GM12874 (cell line): Measurements from ENCODE around the gene BMERB1.

ENCODE experiments used
- CTCF ChIP-seq: IDR thresholded peaks from 2 replicates; pipeline ENCODE4 v1.5.1; 2011; ENCODE audit warnings: low read depth, mild to moderate bottlenecking, control low read depth, low read length, moderate library complexity; ENCODE audit not compliant: insufficient read depth

Gene BMERB1

DNA sequence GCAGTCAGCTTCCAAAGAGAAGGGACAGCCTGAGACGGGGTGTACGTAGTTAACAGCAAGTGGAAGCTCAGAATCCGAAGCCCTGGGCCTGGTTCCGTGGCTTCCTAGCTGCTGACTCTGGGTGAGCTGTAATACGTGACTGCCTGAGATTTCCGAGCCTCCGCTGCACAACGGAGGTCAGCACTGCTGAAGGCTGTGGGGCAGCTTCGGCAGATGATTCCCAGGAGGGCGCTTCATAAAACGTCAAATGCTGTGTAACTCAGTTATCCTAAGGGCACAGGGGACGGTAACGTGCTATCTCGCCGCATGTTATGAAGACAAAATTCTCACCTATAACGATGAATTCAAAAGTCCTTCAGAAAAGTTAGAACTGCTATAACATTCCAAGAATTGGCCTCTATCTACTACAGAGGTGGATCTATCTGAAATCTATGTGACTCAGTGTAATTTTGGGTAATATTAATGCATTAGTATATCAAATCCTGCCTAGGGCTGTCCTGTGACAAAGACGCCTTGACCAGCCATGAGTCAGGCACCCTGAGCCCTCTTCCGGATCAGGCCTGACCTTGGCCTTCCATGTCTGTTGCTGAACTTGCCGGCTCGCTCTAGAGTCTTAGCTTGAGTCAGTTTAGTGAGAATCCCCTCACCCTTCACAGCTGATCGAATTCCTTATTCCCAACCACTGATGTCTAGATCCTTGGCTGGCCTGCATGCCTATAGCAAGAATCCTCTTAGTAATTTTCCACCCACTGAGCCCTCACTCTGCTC is 165.1 kb downstream of the BMERB1 start:
- TF ChIP-seq CTCF, result no peak

GRCh38 chr16:15601212-15601879 is 167.0 kb downstream of the BMERB1 start:
- TF ChIP-seq CTCF, result no peak

- TF ChIP-seq CTCF, result no peak
These were observed 168.1 kb downstream of the BMERB1 start for GRCh38 chr16:15602285-15603044.

GRCh38 chr16:15604460-15605440 is 170.4 kb downstream of the BMERB1 start:
- TF ChIP-seq CTCF, result no peak

DNA sequence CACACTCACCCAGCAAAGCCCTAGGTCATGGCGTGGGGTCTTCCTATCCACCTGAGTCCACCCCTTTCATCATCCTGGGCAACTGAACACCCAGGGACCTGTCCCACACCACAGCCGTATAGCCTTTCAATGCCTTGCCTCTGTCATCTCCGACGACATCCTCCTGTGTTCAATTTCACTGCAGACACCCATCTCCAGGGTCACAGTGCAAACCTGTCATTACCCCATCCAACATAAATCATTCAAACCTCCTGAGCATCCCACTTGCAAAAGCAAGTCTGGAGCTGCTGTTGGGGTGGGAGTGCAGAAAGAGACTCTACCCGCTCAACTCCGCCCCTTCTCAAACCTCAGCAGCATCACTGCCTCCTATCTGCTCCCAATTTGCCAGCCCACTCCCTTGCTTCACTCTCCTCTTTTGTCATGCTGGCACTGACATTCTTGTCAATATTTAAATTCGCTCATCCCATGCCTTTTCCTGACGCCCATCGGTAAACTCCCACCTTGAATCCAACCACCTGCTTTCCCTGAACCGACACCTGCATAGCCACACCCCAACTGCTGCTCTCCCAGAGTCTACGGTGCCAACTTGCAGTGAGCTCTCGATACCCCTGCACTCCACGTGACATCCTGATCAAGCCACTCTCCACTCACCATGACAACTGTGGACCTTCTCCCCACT is 171.6 kb downstream of the BMERB1 start:
- TF ChIP-seq CTCF, result no peak

DNA sequence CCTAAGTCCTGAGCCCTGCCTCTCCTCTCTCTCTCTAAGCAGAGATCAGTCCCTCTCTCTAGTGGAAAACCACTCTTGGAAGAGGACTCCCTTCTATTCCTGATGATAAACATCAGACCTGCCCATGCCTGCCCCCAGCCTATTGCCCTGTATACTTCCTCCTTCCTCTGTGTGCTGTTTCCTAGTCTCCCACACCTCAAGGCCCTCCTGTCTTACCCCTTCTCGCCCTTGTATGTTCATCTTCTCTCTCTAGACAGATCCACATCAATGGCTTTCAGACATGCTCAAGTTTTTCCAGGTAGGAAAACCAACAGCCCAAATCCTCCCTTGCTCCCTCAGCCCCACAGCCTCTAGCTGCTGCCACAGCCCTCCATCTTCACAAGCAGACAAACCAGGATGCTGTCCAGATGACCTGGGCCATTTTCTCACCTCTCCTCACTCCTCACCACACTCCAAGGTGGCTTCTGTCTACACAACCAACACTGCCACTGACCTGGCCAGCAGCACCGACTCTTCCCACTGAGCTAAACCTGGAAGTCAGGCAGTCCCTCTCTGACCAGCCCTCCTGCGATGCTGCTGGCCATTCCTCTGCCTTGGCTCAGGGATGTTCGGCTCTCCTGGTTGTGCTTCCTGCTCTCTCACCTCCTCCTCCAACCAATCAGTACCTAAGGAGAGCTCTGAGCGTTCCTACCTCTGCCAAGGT is 172.3 kb downstream of the BMERB1 start:
- no peak for TF ChIP-seq CTCF
